ENCODE data around the gene TMC3.

The TMC3 gene

GRCh38 chr15:81347910-81348309, 26.1 kb downstream of the TMC3 start:
- no peak for DNase-seq (ENCODE audit: low spot score)
- TF ChIP-seq CTCF (IDR thresholded peaks at IDR 0.05; ENCODE audit: extremely low read depth, missing control alignments) = no peak

- DNase-seq (ENCODE audit: low spot score) = no peak
- no peak for TF ChIP-seq CTCF (IDR thresholded peaks at IDR 0.05; ENCODE audit: extremely low read depth, missing control alignments)
Observed at GRCh38 chr15:81346611-81347010, 27.4 kb downstream of the TMC3 start.

GRCh38 chr15:81343371-81343770, 30.6 kb downstream of the TMC3 start:
- no peak for DNase-seq (ENCODE audit: low spot score)

GRCh38 chr15:81341351-81341750, 32.7 kb downstream of the TMC3 start:
- TF ChIP-seq CTCF (IDR thresholded peaks at IDR 0.05; ENCODE audit: extremely low read depth, missing control alignments) = no peak
- no peak for DNase-seq (ENCODE audit: low spot score)

More at GRCh38 chr15:81343371-81343770, 30.6 kb downstream of the TMC3 start:
- TF ChIP-seq CTCF (IDR thresholded peaks at IDR 0.05; ENCODE audit: extremely low read depth, missing control alignments) = no peak

GRCh38 chr15:81339851-81340250, 34.2 kb downstream of the TMC3 start:
- no peak for DNase-seq (ENCODE audit: low spot score)
- no peak for TF ChIP-seq CTCF (IDR thresholded peaks at IDR 0.05; ENCODE audit: extremely low read depth, missing control alignments)

- no peak for DNase-seq (ENCODE audit: low spot score)
- no peak for TF ChIP-seq CTCF (IDR thresholded peaks at IDR 0.05; ENCODE audit: extremely low read depth, missing control alignments)
Observed at GRCh38 chr15:81339321-81339720, 34.7 kb downstream of the TMC3 start.

GRCh38 chr15:81338170-81339007, 35.6 kb downstream of the TMC3 start:
- no peak for TF ChIP-seq CTCF (IDR thresholded peaks at IDR 0.05; ENCODE audit: extremely low read depth, missing control alignments)
- DNase-seq (ENCODE audit: low spot score) = no peak
